MM.1S (cell line): ENCODE measurements around the gene ADGRE2.

ENCODE experiments used
- CTCF ChIP-seq: fragments of 300-600 bp; sonication (generic); IDR thresholded peaks from 2 replicates; pipeline ENCODE4 v1.5.1; 2016; ENCODE audit warnings: antibody characterized with exemption, low read length, mixed read lengths
- EZH2 ChIP-seq: fragments of 300-600 bp; sonication (generic); optimal IDR thresholded peaks from 2 replicates; pipeline ENCODE3; 2017; ENCODE audit warnings: low read depth, mild to moderate bottlenecking, antibody characterized with exemption, low read length, mixed read lengths

- TF ChIP-seq CTCF (no peak), EZH2 (no peak)
These were observed 17.7 kb upstream of the ADGRE2 start for GRCh38 chr19:14796021-14796420.
